GM21360 (cell line): ENCODE data around the gene CCT8L2.
"Not testable (repeated sequence)": the region's sequence is repeated elsewhere in the genome, so short reads cannot be mapped to it uniquely, and the experiment has no call there.

Experiments used
- ATAC-seq: cut with Tn5 transposase; IDR thresholded peaks from one replicate; pipeline ENCODE4 v1.9.1; 2021; ENCODE audit warnings: mild to moderate bottlenecking, moderate library complexity; ENCODE audit not compliant: unreplicated experiment

The CCT8L2 gene

DNA sequence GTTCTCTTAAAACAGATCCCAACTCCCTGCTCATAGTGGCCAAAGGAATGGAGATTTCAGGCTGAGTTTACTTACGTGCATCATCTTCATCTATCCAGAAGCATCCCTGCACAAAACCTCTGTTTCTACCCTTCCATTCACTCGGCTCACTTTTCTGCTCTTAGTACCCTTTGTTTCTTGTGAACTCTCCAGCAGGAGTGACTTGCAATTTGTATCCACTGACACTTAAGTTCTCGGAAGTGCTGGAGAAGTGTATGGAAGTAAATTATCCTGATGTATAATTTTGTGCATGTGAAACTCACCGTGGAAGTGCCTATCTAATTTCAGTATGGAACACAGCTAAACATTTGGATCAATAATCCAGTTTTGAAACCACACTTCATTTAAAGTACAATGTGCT is 7.0 kb upstream of the CCT8L2 start:
- not testable (repeated sequence) for ATAC-seq

DNA sequence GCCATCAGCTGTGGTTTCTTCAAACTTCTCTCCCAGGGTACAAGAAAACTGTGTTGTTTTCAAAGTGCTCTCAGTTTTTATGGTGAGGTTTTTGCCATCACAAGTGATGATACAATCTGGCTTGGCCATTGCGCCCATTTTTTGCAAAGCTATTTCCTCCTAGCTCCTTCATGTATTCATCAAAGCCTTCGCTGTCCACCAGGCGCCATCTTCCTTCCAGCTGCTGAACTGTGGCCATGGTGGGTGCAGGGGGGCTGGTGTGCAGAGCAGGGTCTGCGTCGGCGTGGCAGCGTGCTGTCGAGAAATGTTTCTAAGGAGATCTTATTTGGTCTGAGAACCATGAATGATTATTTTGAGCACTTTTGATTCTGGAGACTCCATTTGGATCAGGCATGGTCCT is 2.6 kb upstream of the CCT8L2 start:
- not testable (repeated sequence) for ATAC-seq

DNA sequence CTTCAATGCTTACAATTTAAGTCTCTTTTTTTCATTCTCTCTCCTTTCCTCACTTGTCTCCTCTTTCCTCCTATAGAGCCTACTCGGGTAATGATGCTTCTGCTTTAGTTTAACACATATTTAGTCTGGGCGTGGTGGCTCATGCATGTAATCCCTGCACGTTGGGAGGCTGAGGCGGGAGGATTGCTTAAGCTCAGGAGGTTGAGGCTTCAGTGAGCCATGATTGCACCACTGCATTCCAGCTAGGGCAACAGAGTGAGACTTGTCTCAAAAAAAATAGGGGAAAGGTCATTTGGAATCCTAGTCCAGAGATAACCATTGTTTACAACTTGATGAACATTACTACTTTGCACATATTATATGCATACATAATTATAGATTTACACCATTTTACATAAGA is 1.4 kb upstream of the CCT8L2 start:
- ATAC-seq: no peak

DNA sequence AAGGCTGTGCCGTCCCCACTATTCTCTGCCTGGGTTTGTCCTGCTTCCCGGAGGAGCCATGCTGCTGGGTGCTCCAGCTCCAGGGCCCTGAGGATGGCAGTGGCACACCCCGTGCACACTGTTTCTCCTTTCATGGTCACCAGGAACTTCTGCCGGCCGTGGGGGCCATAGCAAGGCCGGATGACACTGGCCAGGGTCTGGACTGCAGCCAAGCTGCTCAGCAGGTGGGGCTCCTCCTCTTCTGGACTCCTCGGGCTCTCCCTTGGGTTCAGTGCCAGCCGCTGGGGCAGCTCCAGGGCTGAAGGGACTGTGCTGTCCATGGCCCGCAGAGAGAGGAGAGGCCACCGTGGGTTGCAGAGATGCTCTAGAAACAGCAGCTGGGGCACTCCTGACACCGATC is 379 bp downstream of the CCT8L2 start:
- not testable (repeated sequence) for ATAC-seq

DNA sequence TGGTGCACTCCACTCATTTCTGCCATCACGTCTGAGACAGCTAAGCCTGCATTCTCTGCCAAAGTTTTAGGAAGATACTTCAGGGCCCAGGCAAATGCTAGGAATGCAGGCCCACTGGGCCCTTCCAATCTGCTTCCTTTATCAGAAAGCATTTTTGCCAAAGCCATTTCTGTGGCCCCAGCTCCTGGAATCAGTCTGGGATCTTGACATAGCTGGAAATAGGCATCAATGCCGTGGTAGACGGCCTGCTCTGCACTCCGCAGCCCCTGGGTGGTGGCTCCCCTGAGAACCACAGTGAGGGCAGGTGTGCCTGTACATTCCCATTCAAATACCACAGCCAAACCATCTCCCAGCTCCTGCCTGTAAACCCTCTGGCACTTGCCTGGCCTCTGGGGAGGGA is 1.5 kb downstream of the CCT8L2 start:
- not testable (repeated sequence) for ATAC-seq

DNA sequence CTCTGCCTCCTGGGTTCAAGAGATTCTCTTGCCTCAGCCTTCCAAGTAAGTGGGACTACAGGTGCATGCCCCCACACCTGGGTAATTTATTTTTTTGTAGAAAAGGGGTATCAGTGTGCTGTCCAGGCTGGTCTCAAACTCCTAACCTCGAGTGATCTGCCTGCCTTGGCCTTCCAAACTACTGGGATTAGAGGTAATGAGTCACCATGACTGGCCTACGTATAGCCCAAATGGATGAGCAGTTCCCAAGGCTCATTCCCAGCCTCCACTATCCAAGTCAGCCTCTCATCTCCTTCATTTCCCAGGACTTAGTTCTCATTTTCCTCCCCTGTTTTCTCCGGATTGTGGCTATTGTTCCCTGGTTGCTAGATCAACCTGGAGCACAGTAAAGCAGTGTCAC is 5.6 kb downstream of the CCT8L2 start:
- ATAC-seq: no peak

DNA sequence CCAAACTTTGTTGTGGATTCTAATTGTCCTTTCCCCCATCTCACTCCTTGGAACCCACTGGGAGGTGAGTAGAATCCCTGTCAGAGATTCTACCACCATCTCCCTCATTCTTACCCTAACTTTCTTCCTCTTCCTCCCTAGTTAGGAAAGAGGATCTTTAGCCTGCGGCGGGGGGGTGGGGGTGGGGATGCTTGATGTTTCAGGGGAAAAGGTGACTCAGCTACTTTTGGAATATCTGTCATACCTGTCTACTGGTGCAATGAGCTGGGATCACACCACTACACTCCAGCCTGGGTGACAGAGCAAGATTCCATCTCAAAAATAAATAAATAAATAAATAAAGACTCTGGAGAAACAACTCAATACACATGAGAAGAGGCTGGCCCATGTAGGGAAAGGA is 6.4 kb downstream of the CCT8L2 start:
- ATAC-seq: no peak

DNA sequence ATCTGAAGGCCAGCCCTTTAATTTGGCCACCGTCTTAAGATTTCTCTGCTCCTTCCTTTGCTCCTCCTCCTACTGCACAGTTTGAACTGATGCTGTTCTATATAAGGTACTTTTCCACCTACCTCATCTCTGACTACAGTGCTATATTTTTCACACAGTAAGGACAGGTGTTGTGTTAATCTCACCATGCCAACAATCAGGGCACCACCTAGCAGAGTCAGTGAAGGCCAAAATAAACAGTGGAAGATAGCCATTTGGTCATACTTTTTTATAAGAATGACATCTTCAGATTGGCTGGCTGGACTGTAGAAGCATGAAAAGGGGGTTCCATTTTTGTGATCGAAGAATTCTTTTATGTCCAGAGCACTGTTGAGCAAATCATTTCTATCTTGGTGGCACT is 11.7 kb downstream of the CCT8L2 start:
- ATAC-seq: not testable (repeated sequence)

DNA sequence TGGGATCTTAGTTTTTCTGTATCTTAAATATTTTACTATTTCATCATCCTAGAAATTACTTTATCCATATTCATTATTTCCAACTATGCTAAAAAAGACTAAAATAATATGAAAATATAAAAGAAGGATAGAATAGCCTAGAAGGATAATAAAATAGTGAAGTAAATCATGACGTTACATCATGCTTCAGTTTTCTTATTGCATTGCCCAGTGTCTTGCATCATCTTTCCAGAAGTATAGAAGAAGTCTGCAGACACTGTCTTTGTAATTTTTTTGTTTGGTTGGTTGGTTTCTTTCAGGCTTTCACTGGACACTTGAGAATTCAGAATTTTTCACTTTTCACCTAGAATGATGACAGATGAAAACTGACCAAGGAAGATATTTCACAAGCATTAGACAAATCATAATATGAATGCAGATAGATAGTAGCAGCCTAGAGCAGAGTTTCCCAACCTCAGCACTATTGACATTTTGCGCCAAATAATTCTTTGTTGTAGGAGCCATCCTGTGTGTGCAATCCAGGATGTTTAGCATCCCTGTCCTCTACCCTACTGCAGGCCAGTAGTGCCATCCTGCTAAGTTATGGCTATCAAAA is 23.3 kb downstream of the CCT8L2 start:
- not testable (repeated sequence) for ATAC-seq

DNA sequence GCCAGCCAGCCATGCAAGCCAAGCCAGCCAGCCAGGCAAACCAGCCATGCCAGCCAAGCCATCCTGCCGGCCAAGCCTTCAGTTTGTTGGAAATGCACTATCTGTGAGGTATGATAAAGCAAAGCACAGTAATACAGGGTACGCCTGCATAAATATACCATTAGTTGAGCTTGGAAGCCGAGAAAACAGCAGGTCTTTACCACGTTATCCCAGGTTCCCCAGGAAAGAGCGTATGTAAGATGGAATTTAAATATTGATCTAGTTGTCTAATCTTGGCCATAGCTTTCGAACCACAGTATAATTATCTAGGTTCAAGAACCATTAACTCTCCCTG is 24.2 kb downstream of the CCT8L2 start:
- ATAC-seq: no peak

DNA sequence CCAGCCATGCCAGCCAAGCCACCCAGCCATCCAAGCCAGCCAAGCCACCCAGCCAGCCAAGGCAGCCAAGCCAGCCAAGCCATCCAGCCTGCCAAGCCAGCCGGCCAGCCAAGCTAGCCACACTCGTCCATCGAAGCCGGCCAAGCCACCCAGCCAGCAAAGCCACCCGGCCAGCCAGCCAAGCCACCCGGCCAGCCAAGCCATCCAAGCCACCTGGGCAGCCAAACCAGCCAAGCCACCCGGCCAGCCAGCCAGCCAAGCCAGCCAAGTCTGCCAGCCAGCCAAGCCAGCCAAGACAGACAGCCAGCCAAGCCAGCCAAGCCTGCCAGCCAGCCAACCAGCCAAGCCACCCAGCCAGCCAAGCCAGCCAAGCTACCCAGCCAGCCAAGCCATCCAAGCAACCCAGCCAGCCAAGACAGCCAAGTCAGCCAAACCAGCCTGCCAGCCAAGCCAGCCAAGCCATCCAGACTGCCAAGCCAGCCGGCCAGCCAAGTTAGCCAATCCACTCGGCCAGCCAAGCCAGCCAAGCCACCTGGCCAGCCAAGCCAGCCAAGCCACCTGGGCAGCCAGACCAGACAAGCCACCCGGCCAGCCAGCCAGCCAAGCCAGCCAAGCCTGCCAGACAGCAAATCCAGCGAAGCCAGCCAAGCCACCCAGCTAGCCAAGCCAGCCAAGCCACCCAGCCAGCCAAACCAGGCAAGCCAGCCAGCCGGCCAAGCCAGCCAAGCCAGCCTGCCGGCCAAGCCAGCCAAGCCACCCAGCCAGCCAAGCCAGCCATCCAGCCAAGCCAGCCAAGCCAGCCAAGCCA is 24.8 kb downstream of the CCT8L2 start:
- ATAC-seq: not testable (repeated sequence)

DNA sequence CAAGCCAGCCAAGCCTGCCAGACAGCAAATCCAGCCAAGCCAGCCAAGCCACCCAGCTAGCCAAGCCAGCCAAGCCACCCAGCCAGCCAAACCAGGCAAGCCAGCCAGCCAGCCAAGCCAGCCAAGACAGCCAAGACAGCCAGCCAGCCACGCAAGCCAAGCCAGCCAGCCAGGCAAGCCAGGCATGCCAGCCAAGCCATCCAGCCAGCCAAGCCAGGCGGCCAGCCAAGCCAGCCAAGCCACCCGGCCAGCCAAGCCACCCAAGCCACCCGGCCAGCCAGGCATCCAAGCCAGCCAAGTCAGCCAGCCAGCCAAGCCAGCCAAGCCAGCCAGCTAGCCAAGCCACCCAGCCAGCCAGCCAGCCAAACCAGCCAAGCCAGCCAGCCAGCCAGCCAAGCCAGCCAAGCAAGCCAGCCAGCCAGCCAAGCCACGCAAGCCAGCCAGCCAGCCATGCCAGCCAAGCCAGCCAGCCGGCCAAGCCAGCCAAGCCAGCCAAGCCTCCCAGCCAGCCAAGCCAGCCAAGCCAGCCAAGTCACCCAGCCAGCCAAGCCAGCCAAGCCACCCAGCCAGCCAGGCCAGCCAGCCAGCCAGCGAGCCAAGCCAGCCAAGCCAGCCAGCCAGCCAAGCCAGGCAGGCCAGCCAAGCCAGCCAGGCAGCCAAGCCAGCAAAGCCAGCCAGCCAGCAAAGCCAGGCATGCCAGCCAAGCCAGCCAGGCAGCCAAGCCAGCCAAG is 26.0 kb downstream of the CCT8L2 start:
- ATAC-seq: not testable (repeated sequence)

DNA sequence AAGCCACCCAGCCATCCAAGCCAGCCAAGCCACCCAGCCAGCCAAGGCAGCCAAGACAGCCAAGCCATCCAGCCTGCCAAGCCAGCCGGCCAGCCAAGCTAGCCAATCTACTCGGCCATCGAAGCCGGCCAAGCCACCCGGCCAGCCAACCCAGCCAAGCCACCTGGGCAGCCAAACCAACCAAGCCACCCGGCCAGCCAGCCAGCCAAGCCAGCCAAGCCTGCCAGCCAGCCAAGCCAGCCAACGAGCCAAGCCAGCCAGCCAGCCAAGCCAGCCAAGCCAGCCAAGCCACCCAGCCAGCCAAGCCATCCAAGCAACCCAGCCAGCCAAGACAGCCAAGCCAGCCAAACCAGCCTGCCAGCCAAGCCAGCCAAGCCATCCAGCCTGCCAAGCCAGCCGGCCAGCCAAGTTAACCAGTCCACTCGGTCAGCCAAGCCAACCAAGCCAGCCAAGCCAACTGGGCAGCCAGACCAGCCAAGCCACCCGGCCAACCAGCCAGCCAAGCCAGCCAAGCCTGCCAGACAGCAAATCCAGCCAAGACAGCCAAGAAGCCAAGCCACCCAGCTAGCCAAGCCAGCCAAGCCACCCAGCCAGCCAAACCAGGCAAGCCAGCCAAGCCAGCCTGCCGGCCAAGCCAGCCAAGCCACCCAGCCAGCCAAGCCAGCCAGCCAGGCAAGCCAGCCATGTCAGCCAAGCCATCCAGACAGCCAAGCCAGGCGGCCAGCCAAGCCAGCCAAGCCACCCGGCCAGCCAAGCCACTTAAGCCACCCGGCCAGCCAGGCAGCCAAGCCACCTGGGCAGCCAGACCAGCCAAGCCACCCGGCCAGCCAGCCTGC is 26.8 kb downstream of the CCT8L2 start:
- ATAC-seq: not testable (repeated sequence)

DNA sequence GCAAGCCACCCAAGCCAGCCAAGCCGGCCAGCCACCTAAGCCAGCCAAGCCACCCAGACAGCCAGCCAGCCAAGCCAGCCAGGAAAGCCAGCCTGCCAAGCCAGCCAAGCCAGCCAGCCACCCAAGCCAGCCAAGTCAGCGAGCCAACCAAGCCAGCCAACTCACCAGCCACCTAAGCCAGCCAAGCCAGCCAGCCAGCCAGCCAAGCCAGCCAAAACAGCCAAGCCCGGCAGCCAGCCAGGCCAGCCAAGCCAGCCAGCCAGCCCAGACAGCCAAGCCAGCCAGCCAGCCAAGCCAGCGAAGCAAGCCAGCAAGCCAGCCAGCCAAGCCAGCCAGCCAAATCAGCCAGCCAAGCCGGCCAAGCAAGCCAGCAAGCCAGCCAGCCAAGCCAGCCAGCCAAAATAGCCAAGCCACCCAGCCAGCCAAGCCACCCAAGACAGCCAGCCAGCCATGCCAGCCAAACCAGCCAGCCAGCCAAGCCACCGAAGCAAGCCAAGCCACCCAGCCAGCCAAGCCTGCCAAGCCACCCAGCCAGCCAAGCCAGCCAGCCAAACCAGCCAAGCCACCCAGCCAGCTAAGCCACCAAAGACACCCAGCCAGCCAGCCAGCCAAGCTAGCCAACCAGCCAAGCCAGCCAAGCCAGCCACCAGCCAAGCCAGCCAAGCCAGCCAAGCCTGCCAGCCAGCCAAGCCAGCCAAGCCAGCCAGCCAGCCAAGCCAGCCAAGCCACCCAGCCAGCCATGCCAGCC is 27.6 kb downstream of the CCT8L2 start:
- not testable (repeated sequence) for ATAC-seq

DNA sequence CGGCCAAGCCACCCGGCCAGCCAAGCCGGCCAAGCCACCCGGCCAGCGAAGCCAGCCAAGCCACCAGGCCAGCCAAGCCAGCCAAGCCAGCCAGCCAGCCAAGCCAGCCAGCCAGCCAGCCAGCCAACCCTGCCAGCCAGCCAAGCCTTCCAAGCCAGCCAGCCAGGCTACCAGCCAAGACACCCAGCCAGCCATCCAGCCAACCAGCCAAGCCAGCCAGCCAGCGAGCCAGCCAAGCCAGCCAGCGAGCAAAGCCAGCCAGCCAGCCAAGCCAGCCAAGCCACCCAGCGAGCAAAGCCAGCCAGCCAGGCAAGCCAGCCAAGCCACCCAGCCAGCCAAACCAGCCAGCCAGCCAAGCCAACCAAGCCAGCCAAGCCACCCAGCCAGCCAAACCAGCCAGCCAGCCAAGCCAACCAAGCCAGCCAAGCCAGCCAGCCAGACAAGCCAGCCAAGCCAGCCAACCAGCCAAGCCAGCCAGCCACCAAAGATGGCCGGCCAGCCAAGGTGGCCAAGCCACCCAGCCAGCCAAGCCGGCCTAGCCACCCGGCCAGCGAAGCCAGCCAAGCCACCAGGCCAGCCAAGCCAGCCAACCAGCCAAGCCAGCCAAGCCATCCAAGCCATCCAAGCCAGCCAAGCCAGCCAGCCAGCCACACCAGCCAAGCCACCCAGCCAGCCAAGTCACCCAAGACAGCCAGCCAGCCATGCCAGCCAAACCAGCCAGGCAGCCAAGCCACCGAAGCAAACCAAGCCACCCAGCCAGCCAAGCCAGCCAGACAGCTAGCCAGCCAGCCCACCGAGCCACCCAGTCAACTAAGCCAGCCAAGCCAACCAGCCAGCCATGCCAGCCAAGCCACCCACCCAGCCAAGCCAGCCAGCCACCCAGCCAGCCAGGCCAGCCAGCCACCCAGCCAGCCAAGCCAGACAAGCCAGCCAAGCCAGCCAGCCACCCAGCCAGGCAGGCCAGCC is 28.8 kb downstream of the CCT8L2 start:
- no peak for ATAC-seq

DNA sequence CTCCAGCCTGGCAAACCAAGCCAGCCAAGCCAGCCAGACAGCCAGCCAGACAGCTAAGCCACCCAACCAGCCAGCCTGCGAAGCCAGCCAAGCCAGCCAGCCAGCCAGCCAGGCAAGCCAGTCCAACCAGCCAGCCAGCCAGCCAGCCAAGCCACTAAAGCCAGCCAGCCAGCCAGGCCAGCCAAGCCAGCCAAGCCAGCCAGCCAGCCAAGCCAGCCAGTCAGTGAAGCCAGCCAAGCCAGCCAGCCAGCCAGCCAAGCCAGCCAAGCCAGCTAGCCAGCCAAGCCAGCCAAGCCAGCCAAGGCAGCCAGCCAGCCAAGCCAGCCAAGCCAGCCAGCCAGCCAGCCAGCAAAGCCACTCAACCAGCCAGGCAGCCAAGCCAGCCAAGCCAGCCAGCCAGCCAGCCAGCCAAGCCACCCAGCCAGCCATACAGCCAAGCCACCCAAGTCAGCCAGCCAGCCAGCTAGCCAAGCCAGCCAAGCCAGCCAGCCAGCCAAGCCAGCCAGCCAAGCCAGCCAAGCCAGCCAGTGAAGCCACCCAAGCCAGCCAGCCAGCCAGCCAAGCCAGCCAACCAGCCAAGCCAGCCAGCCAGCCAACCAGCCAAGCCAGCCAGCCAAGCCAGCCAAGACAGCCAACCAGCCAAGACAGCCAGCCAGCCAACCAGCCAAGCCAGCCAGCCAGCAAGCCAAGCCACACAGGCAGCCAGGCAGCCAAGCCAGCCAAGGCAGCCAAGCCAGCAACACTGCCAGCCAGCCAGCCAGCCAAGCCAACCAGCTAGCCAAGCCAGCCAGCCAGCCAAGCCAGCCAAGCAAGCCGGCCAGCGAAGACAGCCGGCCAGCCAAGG is 29.7 kb downstream of the CCT8L2 start:
- ATAC-seq: no peak

DNA sequence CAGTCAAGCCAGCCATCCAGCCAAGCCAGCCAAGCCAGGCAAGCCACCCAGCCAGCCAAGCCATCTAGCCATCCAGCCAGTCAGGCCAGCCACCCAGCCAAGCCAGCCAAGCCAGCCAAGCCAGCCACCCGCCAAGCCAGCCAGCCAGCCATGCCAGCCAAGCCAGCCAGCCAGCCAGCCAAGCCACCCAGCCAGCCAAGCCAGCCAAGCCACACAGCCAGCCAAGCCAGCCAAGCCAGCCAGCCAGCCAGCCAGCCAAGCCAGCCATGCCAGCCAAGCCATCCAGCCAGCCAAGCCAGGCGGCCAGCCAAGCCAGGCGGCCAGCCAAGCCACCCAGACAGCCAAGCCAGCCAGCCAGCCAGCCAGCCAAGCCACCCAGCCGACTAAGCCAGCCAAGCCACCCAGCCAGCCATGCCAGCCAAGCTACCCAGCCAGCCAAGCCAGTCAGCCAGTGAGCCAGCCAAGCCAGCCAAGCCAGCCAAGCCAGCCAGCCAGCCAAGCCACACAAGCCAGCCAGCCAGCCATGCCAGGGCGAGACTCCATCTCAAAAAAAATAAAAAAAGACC is 31.4 kb downstream of the CCT8L2 start:
- not testable (repeated sequence) for ATAC-seq

DNA sequence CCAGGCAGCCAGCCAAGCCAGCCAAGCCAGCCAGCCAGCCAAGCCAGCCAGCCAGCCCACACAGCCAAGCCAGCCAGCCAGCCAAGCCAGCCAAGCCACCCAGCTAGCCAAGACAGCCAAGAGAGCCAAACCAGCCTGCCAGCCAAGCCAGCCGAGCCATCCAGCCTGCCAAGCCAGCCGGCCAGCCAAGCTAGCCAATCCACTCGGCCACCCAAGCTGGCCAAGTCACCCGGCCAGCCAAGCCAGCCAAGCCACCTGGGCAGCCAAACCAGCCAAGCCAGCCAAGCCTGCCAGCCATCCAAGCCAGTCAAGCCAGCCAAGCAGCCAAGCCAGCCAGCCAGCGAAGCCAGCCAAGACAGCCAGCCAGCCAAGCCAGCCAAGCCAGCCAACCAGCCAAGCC is 32.0 kb downstream of the CCT8L2 start:
- ATAC-seq: not testable (repeated sequence)
